ENCODE results near the gene DOCK11. TPM values are rescaled to one million over a fixed set of nuclear protein-coding genes. Genes with fewer than 3 reads are reported as not detected.

The DOCK11 gene
- total RNA-seq, 4 donors from 2014 or later: 30.0 to 50.7 (median 35.7) TPM

DNA sequence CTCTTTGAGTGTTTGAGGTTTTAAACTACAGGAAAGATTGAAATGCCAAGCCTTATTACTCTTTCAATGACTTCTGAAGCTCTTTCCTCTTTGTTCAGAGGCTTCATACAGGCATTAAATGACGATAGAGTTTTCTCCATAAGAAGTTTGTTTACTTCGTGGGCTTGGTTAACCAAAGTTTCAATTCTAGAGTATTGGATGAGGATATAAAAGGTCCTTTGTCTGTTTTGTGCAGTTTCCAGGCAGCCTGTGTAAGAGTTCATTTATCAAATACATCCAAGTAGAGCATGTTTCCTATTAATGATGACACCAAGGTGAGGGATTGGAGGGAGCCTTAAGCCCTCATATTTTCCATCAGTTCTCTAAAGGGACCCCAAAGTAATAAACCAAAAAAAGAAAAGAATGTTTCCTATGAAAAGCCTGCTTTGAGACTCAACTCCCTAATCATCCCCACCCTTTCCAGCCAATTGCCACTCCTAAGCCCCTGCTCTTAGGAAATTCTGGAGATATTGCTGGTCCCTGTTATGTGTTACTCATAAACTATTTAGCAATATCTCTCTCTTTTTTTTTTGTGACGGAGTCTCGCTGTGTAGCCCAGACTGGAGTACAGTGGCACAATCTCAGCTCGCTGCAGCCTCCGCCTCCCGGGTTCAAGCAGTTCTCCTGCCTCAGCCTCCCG lies 125.6 kb downstream of the DOCK11 start:
- peaks cover 0 to 5% (median 0%) of the 10 kb centered on the region in 4 donors for H3K4me1 ChIP-seq
- H3K4me3 ChIP-seq: no peak overlapping the region
- DNase-seq (ENCODE audit: low spot score in 2 of 2): no peak
- no peaks in the 10 kb centered on the region for H3K9me3 ChIP-seq
- H3K36me3 ChIP-seq: peaks cover 0 to 10% (median 0%) of the 10 kb centered on the region in 3 donors
- H3K27me3 ChIP-seq: peaks cover 0 to 9% of the 10 kb centered on the region in 2 donors
- 73% methylated on average over 8 of the region's 8 CpGs for WGBS, 2 donors
- H3K27ac ChIP-seq: peak overlapping the region in 3 of 4 donors; percentile 12 to 50 (median 40)
- TF ChIP-seq, protein P1, sequence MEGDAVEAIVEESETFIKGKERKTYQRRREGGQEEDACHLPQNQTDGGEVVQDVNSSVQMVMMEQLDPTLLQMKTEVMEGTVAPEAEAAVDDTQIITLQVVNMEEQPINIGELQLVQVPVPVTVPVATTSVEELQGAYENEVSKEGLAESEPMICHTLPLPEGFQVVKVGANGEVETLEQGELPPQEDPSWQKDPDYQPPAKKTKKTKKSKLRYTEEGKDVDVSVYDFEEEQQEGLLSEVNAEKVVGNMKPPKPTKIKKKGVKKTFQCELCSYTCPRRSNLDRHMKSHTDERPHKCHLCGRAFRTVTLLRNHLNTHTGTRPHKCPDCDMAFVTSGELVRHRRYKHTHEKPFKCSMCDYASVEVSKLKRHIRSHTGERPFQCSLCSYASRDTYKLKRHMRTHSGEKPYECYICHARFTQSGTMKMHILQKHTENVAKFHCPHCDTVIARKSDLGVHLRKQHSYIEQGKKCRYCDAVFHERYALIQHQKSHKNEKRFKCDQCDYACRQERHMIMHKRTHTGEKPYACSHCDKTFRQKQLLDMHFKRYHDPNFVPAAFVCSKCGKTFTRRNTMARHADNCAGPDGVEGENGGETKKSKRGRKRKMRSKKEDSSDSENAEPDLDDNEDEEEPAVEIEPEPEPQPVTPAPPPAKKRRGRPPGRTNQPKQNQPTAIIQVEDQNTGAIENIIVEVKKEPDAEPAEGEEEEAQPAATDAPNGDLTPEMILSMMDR (IDR thresholded peaks at IDR 0.05): no peak
- no peak for TF ChIP-seq POLR2A (IDR thresholded peaks at IDR 0.05)
- no peak for TF ChIP-seq EP300 (IDR thresholded peaks at IDR 0.05)

DNA sequence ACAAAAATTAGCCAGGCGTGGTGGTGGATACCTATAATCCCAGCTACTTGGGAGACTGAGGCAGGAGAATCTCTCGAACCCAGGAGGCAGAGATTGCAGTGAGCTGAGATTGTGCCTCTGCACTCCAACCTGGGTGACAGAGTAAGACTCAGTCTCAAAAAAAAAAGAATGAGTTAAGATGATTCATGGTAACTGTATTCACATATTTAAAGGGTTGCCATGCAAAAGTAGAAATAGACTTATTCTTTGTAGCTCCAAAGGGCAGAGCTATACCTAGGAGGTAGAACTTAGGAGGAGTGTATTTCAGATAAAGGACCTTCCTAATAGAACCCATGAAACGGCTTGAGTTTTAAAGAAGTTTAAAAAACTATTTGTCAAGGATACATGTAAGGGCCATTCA lies 127.4 kb downstream of the DOCK11 start:
- Histone ChIP-seq H3K4me3 (no peak overlapping the region), H3K36me3 (peaks cover 0 to 14% (median 0%) of the 10 kb centered on the region in 3 donors), H3K27ac (no peak overlapping the region), H3K4me1 (peaks cover 0 to 5% (median 0%) of the 10 kb centered on the region in 4 donors), H3K9me3 (no peaks in the 10 kb centered on the region), H3K27me3 (peaks cover 0 to 4% of the 10 kb centered on the region in 2 donors)
- no peak for TF ChIP-seq POLR2A (IDR thresholded peaks at IDR 0.05)
- 85 to 96% methylated on average over 3 of the region's 3 CpGs for WGBS, 2 donors
- DNase-seq (ENCODE audit: low spot score in 2 of 2): no peak

DNA sequence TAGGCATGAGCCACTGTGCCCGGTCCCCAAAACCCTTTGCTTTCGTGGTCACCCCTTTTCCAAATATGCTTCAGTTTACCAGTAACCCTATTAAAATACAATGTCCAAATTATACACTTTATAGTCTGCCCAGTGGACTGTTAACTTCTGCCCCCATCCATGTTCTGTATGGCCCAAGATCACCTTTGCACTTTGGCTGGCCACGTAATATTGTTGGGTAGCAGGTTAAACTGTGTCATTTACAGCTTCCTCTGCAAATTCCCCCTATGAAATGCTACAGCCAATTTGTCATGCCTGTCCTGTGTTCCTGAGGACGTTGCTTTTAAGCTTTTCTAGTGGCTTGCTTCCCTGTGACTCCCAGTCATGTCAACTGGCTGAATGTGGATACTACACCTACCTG lies 130.7 kb downstream of the DOCK11 start:
- Histone ChIP-seq H3K36me3 (peaks cover 0 to 14% (median 0%) of the 10 kb centered on the region in 3 donors), H3K9me3 (no peaks in the 10 kb centered on the region), H3K27ac (no peak overlapping the region), H3K4me3 (no peak overlapping the region), H3K4me1 (peaks cover 0 to 4% (median 0%) of the 10 kb centered on the region in 4 donors), H3K27me3 (no peaks in the 10 kb centered on the region)
- TF ChIP-seq EP300 (IDR thresholded peaks at IDR 0.05) (no peak), POLR2A (IDR thresholded peaks at IDR 0.05) (no peak)
- TF ChIP-seq, protein P1 (IDR thresholded peaks at IDR 0.05): no peak
- DNase-seq (ENCODE audit: low spot score in 2 of 2): no peak
- WGBS, 2 donors: 63 to 87% methylated on average over 4 of the region's 4 CpGs

DNA sequence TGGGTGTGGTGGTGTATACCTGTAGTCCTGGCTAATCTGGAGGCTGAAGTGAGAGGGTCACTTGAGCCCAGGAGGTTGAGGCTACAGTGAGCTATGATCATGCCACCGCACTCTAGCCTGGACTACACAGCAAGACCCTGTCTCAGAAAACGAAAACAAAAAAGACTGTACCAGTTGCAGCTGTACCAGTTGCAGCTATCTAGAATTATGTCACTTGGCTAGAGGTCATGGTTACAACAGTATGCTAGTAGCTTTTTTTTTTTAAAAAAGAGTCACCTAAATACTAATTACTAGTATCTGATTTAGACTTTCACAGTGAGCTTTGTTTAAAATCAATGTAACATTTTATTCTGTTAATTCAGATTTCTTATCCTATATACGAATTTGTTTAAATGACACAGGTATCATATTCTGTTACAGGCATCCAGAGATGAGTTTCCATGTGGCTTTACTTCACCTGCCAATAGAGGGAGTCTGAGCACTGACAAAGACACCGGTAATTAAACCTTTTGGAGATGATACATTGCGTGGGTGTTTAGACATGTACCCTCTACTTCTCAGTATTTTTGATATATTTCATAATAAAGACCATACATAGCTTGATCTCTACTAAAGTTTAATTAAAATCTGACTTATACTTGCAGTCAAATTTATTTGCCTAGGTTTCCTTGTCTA lies 131.6 kb downstream of the DOCK11 start:
- WGBS, 2 donors: 56 to 68% methylated on average over 5 of the region's 5 CpGs
- H3K4me1 ChIP-seq: no peaks in the 10 kb centered on the region
- H3K27ac ChIP-seq: no peak overlapping the region
- peaks cover 0 to 21% (median 0%) of the 10 kb centered on the region in 3 donors for H3K36me3 ChIP-seq
- H3K27me3 ChIP-seq: no peaks in the 10 kb centered on the region
- no peaks in the 10 kb centered on the region for H3K9me3 ChIP-seq
- TF ChIP-seq EP300 (IDR thresholded peaks at IDR 0.05): no peak
- TF ChIP-seq, protein P1 (IDR thresholded peaks at IDR 0.05): peak in 1 of 5 experiments; percentile 7
- no peak overlapping the region for H3K4me3 ChIP-seq
- DNase-seq (ENCODE audit: low spot score in 2 of 2): no peak

DNA sequence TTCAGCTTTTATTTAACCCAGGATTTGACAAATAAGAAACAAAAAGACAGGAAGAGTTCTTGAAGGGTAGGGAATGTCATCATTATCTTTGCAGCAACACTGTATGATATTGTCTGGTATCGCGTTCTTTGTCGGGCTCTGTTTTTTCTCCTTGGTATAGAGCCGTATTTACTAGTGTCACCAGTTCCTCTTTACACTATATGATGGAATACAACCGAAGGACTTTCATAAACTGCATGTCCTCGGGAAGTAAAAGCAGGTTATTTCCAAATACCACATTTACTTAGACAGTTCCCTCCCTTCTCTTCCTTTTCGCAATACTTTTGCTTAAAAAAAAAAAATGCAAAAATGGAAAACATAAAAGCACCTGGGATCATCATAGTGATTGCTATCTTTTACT lies 135.2 kb downstream of the DOCK11 start:
- Histone ChIP-seq H3K4me3 (no peak overlapping the region), H3K4me1 (no peaks in the 10 kb centered on the region), H3K36me3 (peaks cover 0 to 21% (median 0%) of the 10 kb centered on the region in 3 donors), H3K9me3 (no peaks in the 10 kb centered on the region), H3K27ac (no peak overlapping the region), H3K27me3 (peaks cover 0 to 10% of the 10 kb centered on the region in 2 donors)
- DNase-seq (ENCODE audit: low spot score in 2 of 2): no peak
- TF ChIP-seq, protein P1 (IDR thresholded peaks at IDR 0.05): no peak
- TF ChIP-seq EP300 (IDR thresholded peaks at IDR 0.05) (no peak), POLR2A (IDR thresholded peaks at IDR 0.05) (no peak)
- 79 to 83% methylated on average over 7 of the region's 7 CpGs for WGBS, 2 donors
